GM18873 (cell line): ENCODE data around the gene PGAM4.
"Not testable (repeated sequence)": the region's sequence is repeated elsewhere in the genome, so short reads cannot be mapped to it uniquely, and the experiment has no call there.

Experiments used
- ATAC-seq: cut with Tn5 transposase; IDR thresholded peaks from one replicate; pipeline ENCODE4 v1.9.1; 2021; ENCODE audit warnings: mild to moderate bottlenecking, moderate library complexity, moderate number of reproducible peaks; ENCODE audit not compliant: unreplicated experiment, low FRiP score

The PGAM4 gene

GRCh38 chrX:77930581-77930980, 38.9 kb downstream of the PGAM4 start:
- ATAC-seq = no peak

GRCh38 chrX:77925764-77926163, 43.7 kb downstream of the PGAM4 start:
- no peak for ATAC-seq

GRCh38 chrX:77924320-77924859, 45.0 kb downstream of the PGAM4 start:
- no peak for ATAC-seq

- no peak for ATAC-seq
These were observed 46.7 kb downstream of the PGAM4 start for GRCh38 chrX:77922787-77923186.

- not testable (repeated sequence) for ATAC-seq
These were observed 50.1 kb downstream of the PGAM4 start for GRCh38 chrX:77919370-77919769.

GRCh38 chrX:77918568-77918967, 50.9 kb downstream of the PGAM4 start:
- ATAC-seq = no peak
